K562 (cell line): ENCODE results near the gene EIF4E2. TPM values are rescaled to one million over a fixed set of nuclear protein-coding genes. Genes with fewer than 3 reads are reported as not detected.

Experiments
- ATAC-seq: fragments of 200-7000 bp; cut with Tn5 transposase; 3 replicates; pipeline ENCODE4 v1.9.1; 2020; ENCODE audit warnings: moderate library complexity
- BruUV-seq: library from RNA; stranded (reverse); fragments of 400-500 nt; replicated peaks from 2 replicates; lab custom pipeline; 2021; lab: Mats Ljungman, UMichigan
- CTCF ChIA-PET: fragments of 300-600 bp; formaldehyde crosslinking; extraction: SDS; loops from one replicate; lab custom pipeline; 2021; ENCODE audit warnings: low intra/inter-chr PET ratio; lab: Yijun Ruan, JAX
- POLR2A ChIA-PET: fragments of 300-600, 350-650 bp; sonication (Branson Sonifier 250); formaldehyde crosslinking; extraction: SDS; loops from one replicate; lab custom pipeline; 2021; ENCODE audit warnings: antibody characterized with exemption, inconsistent platforms; lab: Yijun Ruan, JAX
- DNase-seq, 4 experiments: peaks; one replicate each; pipeline versions ENCODE4 v3.0.0 to v3.0.0-alpha.2; 2011 to 2018; ENCODE audit warnings: low spot score in 3 of 4, mixed read lengths in 3 of 4; ENCODE audit errors: extremely low read depth in 1 of 4
- FAIRE-seq: peaks from 2 replicates; lab custom pipeline; 2011; peaks lifted over from hg19 to GRCh38; lab: Jason Lieb, UNC
- H2AFZ ChIP-seq: 2 replicates; pipeline ENCODE4 v1.6.0; 2011; ENCODE audit warnings: low read depth, low read length, control low read depth, inconsistent platforms
- H3K27ac ChIP-seq: fragments of 200-600 bp; 3 replicates; pipeline ENCODE4 v1.8.0; 2011; ENCODE audit warnings: low read depth, mild to moderate bottlenecking, control low read depth, inconsistent platforms, low read length, moderate library complexity, mixed read lengths; ENCODE audit errors: extremely low read depth
- H3K27me3 ChIP-seq, 2 experiments: fragments of 300-600 bp in 1 of 2; 2 replicates in 1 of 2; 3 replicates in 1 of 2; pipeline versions ENCODE4 v1.6.0 to v1.8.0; 2011; ENCODE audit warnings: inconsistent platforms in 2 of 2, low read length in 2 of 2, mild to moderate bottlenecking in 1 of 2, mixed read lengths in 1 of 2, moderate library complexity in 1 of 2; ENCODE audit not compliant: control insufficient read depth in 2 of 2, insufficient read depth in 2 of 2
- H3K36me3 ChIP-seq: fragments of 300-600 bp; 3 replicates; pipeline ENCODE4 v1.8.0; 2011; ENCODE audit warnings: mild to moderate bottlenecking, low read length, inconsistent platforms; ENCODE audit not compliant: control insufficient read depth, insufficient read depth
- H3K4me1 ChIP-seq, 2 experiments: fragments of 200-600 bp in 1 of 2; replicated peaks in 1 of 2; 2 replicates in 1 of 2; 3 replicates in 1 of 2; pipeline versions ENCODE4 v1.5.1 to v1.8.0; 2011; ENCODE audit warnings: inconsistent platforms in 2 of 2, low read length in 2 of 2, mild to moderate bottlenecking in 1 of 2, mixed read lengths in 1 of 2, moderate library complexity in 1 of 2; ENCODE audit not compliant: control insufficient read depth in 2 of 2, insufficient read depth in 2 of 2
- H3K4me2 ChIP-seq: 2 replicates; pipeline ENCODE4 v1.6.1; 2011; ENCODE audit warnings: low read length, control low read depth, inconsistent platforms, mixed read lengths; ENCODE audit not compliant: insufficient read depth
- H3K4me3 ChIP-seq: fragments of 200-600 bp; sonication (generic), shearing (Covaris generic); 2 replicates; pipeline ENCODE4 v1.5.1; 2016; ENCODE audit warnings: control low read depth, inconsistent platforms
- H3K79me2 ChIP-seq: fragments of 200-600 bp; 3 replicates; pipeline ENCODE4 v1.8.0; 2011; ENCODE audit warnings: low read length, inconsistent platforms; ENCODE audit not compliant: control insufficient read depth, insufficient read depth
- H3K9ac ChIP-seq, 2 experiments: 2 replicates each; pipeline versions ENCODE4 v1.6.0 to v1.6.1; 2011; ENCODE audit warnings: low read depth in 2 of 2, low read length in 2 of 2, control low read depth in 1 of 2, inconsistent platforms in 1 of 2, mild to moderate bottlenecking in 1 of 2, mixed read lengths in 1 of 2; ENCODE audit not compliant: insufficient read depth in 1 of 2
- H3K9me1 ChIP-seq: one replicate; pipeline ENCODE4 v1.6.0; 2011; ENCODE audit warnings: inconsistent platforms, mild to moderate bottlenecking, low read length, moderate library complexity; ENCODE audit not compliant: control insufficient read depth, insufficient read depth
- H3K9me3 ChIP-seq: replicated peaks from 2 replicates; pipeline ENCODE4 v1.5.1; 2011; ENCODE audit warnings: low read depth, low read length, inconsistent platforms; ENCODE audit not compliant: control insufficient read depth, insufficient read depth
- H4K20me1 ChIP-seq: replicated peaks from 2 replicates; pipeline ENCODE4 v1.6.1; 2011; ENCODE audit warnings: low read length, inconsistent platforms, mixed read lengths; ENCODE audit not compliant: control insufficient read depth, insufficient read depth
- DACH1 ChIP-seq: fragments of 450-650 bp; IDR thresholded peaks from 2 replicates; pipeline ENCODE4 v1.6.1; 2018; ENCODE audit not compliant: partially characterized antibody
- ERF ChIP-seq: fragments of 450-650 bp; formaldehyde crosslinking; IDR thresholded peaks from 2 replicates; pipeline ENCODE4 v1.4.0; 2020; ENCODE audit warnings: mild to moderate bottlenecking, mixed read lengths
- ESRRB ChIP-seq: fragments of 250-450 bp; sonication (Bioruptor Pico); IDR thresholded peaks from 2 replicates; pipeline ENCODE4 v1.5.0; 2020; ENCODE audit warnings: mild to moderate bottlenecking, moderate library complexity, borderline replicate concordance
- ETV6 ChIP-seq, 3 experiments: fragments of 150-350 bp in 1 of 3; sonication (generic) in 1 of 3; formaldehyde crosslinking in 1 of 3; IDR thresholded peaks; 2 replicates each; pipeline versions ENCODE4 v1.6.1 to v1.8.0; 2014 to 2022; ENCODE audit warnings: borderline replicate concordance in 2 of 3, low read depth in 2 of 3, antibody characterized with exemption in 1 of 3, low read length in 1 of 3, mild to moderate bottlenecking in 1 of 3, missing genetic modification reagents in 1 of 3
- HEY1 ChIP-seq: fragments of 250-450 bp; sonication (Bioruptor Pico); IDR thresholded peaks from 2 replicates; pipeline ENCODE4 v1.5.0; 2020; ENCODE audit warnings: mild to moderate bottlenecking, moderate library complexity, borderline replicate concordance
- KAT7 ChIP-seq: sonication (generic); formaldehyde crosslinking; IDR thresholded peaks from 2 replicates; pipeline ENCODE4 v1.8.0; 2022; ENCODE audit warnings: missing genetic modification reagents, mild to moderate bottlenecking, borderline replicate concordance
- MTA3 ChIP-seq: fragments of 450-650 bp; formaldehyde crosslinking; IDR thresholded peaks from 2 replicates; pipeline ENCODE4 v1.6.1; 2017; ENCODE audit warnings: mild to moderate bottlenecking, borderline replicate concordance
- PHF21A ChIP-seq: fragments of 450-650 bp; IDR thresholded peaks from 2 replicates; pipeline ENCODE4 v1.6.1; 2017; ENCODE audit warnings: low read depth, borderline replicate concordance
- PKNOX1 ChIP-seq: fragments of 450-650 bp; IDR thresholded peaks from 2 replicates; pipeline ENCODE4 v1.6.1; 2016
- RB1 ChIP-seq: fragments of 450-650 bp; IDR thresholded peaks from 2 replicates; pipeline ENCODE4 v1.6.1; 2017; ENCODE audit warnings: low read depth, mild to moderate bottlenecking
- RNF2 ChIP-seq: sonication (generic); IDR thresholded peaks from 2 replicates; pipeline ENCODE4 v1.6.1; 2016
- SP2 ChIP-seq: IDR thresholded peaks from 2 replicates; pipeline ENCODE4 v1.6.1; 2011; ENCODE audit warnings: mild to moderate bottlenecking, low read depth, low read length, moderate library complexity; ENCODE audit not compliant: poor library complexity, severe bottlenecking; ENCODE audit errors: extremely low read depth
- SRSF3 ChIP-seq: fragments of 200-400 bp; formaldehyde crosslinking; IDR thresholded peaks from 2 replicates; pipeline ENCODE4 v1.6.1; 2016; ENCODE audit warnings: mild to moderate bottlenecking, low read length, moderate library complexity; ENCODE audit not compliant: insufficient read depth
- TFAP4 ChIP-seq: sonication (generic); formaldehyde crosslinking; IDR thresholded peaks from 2 replicates; pipeline ENCODE4 v1.8.0; 2022; ENCODE audit warnings: missing genetic modification reagents, mild to moderate bottlenecking, moderate library complexity, borderline replicate concordance
- ZBTB26 ChIP-seq: fragments of 450-650 bp; formaldehyde crosslinking; IDR thresholded peaks from 2 replicates; pipeline ENCODE4 v1.4.0; 2022; ENCODE audit warnings: missing genetic modification characterization
- ZKSCAN1 ChIP-seq: fragments of 150-350 bp; IDR thresholded peaks from 2 replicates; pipeline ENCODE4 v1.6.1; 2016; ENCODE audit warnings: low read depth, low read length
- ZNF778 ChIP-seq: fragments of 450-650 bp; formaldehyde crosslinking; IDR thresholded peaks from 2 replicates; pipeline ENCODE4 v1.4.0; 2020; ENCODE audit warnings: mild to moderate bottlenecking, moderate library complexity
- WGBS: fragments of 100-300 bp; shearing (Covaris generic); methylation state at CpG from one replicate; pipeline ENCODE4 v1.1.6; 2016; ENCODE audit warnings: low coverage, mixed read lengths; ENCODE audit not compliant: insufficient coverage; ENCODE audit errors: missing lambda C conversion rate; 5-methylcytosine and 5-hydroxymethylcytosine counted together
- in situ Hi-C: fragments of 300-500 bp; cut with MboI; formaldehyde crosslinking; loops from 4 replicates; pipeline ENCODE4 v1.15.0; 2018; ENCODE audit warnings: inconsistent platforms, mixed read lengths
- intact Hi-C: fragments of 100-400 bp; cut with micrococcal nuclease; formaldehyde crosslinking; loops from 2 replicates; pipeline ENCODE4 v1.14.2; 2022
- polyA plus RNA-seq, 8 experiments: library from polyadenylated mRNA; depleted of rRNA in 4 of 8; stranded (reverse) in 5 of 8; unstranded in 3 of 8; fragments of >200 nt; fragmentation: Nextera tagmentation in 2 of 8; fragmentation: Illumina TruSeq in 1 of 8; extraction: Ambion mirVana in 2 of 8; extraction: Trizol in 1 of 8; gene quantifications; 2 replicates each; pipeline versions ENCODE4 v1.2.1 to v1.2.3, GENCODE V29; 2011 to 2014; ENCODE audit warnings: inconsistent platforms in 1 of 8, missing spikeins in 1 of 8
- total RNA-seq, 7 experiments: library from RNA; depleted of rRNA in 6 of 7; stranded (reverse); fragments of >200 nt in 6 of 7; fragmentation: Illumina TruSeq in 2 of 7; extraction: Trizol in 2 of 7; gene quantifications; 2 replicates each; pipeline versions ENCODE4 v1.2.1 to v1.2.3, GENCODE V29; 2011 to 2021; ENCODE audit warnings: low replicate concordance in 1 of 7

Gene EIF4E2
- total and polyA plus RNA-seq, 9 of the 15 experiments (the other 6 are each of a cell fraction or from before 2014, with no cell fraction given) = 33.9 to 169 (median 77.5) TPM

GRCh38 chr2:232501794-232502390 is 48.6 kb upstream of the EIF4E2 start (continued):
- TF ChIP-seq DACH1 (no peak), ZBTB26 (CRISPR knock-in tag) (no peak), ETV6 (IDR thresholded peaks at IDR 0.05; ENCODE audit: borderline replicate concordance in 1 of 2, low read depth in 2 of 2, low read length in 1 of 2) (no peak), ETV6 (CRISPR knock-in tag; IDR thresholded peaks at IDR 0.05; ENCODE audit: borderline replicate concordance) (no peak), PKNOX1 (no peak), HEY1 (CRISPR knock-in tag) (no peak)

- H4K20me1 ChIP-seq = no peaks in the 10 kb centered on the region
- WGBS = 45% methylated on average over 10 of the region's 21 CpGs
- peaks cover 3 to 44% of the 10 kb centered on the region in 2 experiments; a peak in 2 of 5 replicates for H3K27me3 ChIP-seq
- FAIRE-seq (no peak), DNase-seq (no peak), ATAC-seq (no peak)
- H3K4me3 ChIP-seq = no peak overlapping the region
- ChIA-PET POLR2A (no interaction called here), CTCF (no interaction called here)
- no peaks in the 10 kb centered on the region for H3K9me3 ChIP-seq
- H3K4me1 ChIP-seq = peaks cover 0 to 13% of the 10 kb centered on the region in 2 experiments; a peak in 2 of 5 replicates
- H3K4me2 ChIP-seq = no peak overlapping the region
- no peaks in the 10 kb centered on the region for H3K79me2 ChIP-seq
- no peak overlapping the region for H3K27ac ChIP-seq
- in situ Hi-C loops (no loop called here), intact Hi-C loops (no loop called here)
- no TSS peak for BruUV-seq
- no peaks in the 10 kb centered on the region for H3K36me3 ChIP-seq
- no peak overlapping the region for H2AFZ ChIP-seq
- no peaks in the 10 kb centered on the region for H3K9me1 ChIP-seq
- H3K9ac ChIP-seq = no peak overlapping the region; a peak in 1 of 4 replicates
- TF ChIP-seq KAT7 = no peak
- no peak for TF ChIP-seq RNF2
- no peak for TF ChIP-seq ESRRB
- no peak for TF ChIP-seq ZNF778 (CRISPR knock-in tag)
- TF ChIP-seq RB1 = no peak
- TF ChIP-seq MTA3 = no peak
- no peak for TF ChIP-seq ZKSCAN1
- no peak for TF ChIP-seq TFAP4 (CRISPR knock-in tag)
- no peak for TF ChIP-seq SP2
- no peak for TF ChIP-seq SRSF3
- TF ChIP-seq ERF = no peak
- no peak for TF ChIP-seq PHF21A
These were observed 48.0 kb upstream of the EIF4E2 start for GRCh38 chr2:232502511-232502910.
